Left ventricle myocardium inferior (tissue), 1 donor: Measurements from ENCODE around the gene SAE1. TPM values are rescaled to one million over a fixed set of nuclear protein-coding genes. Genes with fewer than 3 reads are reported as not detected.

Experiments used
- DNase-seq: peaks from one replicate; pipeline ENCODE4 v3.0.0-alpha.2; 2020
- H3K27ac ChIP-seq: fragments of 200-600 bp; replicated peaks from 2 replicates; pipeline ENCODE4 v1.8.0; 2021
- H3K27me3 ChIP-seq: fragments of 200-600 bp; 2 replicates; pipeline ENCODE4 v1.8.0; 2021; ENCODE audit warnings: low read depth
- H3K36me3 ChIP-seq: fragments of 200-600 bp; 2 replicates; pipeline ENCODE4 v1.8.0; 2021
- H3K4me1 ChIP-seq: fragments of 200-600 bp; 2 replicates; pipeline ENCODE4 v1.8.0; 2021
- H3K4me3 ChIP-seq: fragments of 200-600 bp; 2 replicates; pipeline ENCODE4 v1.8.0; 2021; ENCODE audit warnings: mild to moderate bottlenecking, moderate library complexity
- H3K9me3 ChIP-seq: fragments of 200-600 bp; replicated peaks from 2 replicates; pipeline ENCODE4 v1.8.0; 2021
- intact Hi-C: fragments of 100-400 bp; cut with micrococcal nuclease; formaldehyde crosslinking; loops from one replicate; pipeline ENCODE4 v1.11.0; 2022
- total RNA-seq: library from RNA; stranded (reverse); fragmentation: NEBNext Ultra II Directional; extraction: Animal tissue kit (Norgen Biotek cat#: 25700); gene quantifications from one replicate; pipeline ENCODE4 v1.2.1, GENCODE V29; 2021
- TF ChIP-seq, protein P1 (sequence below): fragments of 200-600 bp; IDR thresholded peaks from 2 replicates; pipeline ENCODE4 v1.8.0; 2021; ENCODE audit warnings: antibody characterized with exemption, mild to moderate bottlenecking, borderline replicate concordance
- donor health status: DM: no; HTN: yes; CAD: no; lungs with severe emphysema.

Gene SAE1
- total RNA-seq, 1 donor from 2014 or later = 42.5 TPM

GRCh38 chr19:47195434-47195833 lies 64.8 kb downstream of the SAE1 start:
- Histone ChIP-seq H3K27me3 (no peaks in the 10 kb centered on the region), H3K27ac (no peak overlapping the region), H3K9me3 (no peaks in the 10 kb centered on the region), H3K4me1 (peaks cover 9% of the 10 kb centered on the region), H3K4me3 (no peak overlapping the region), H3K36me3 (peaks cover 32% of the 10 kb centered on the region)
- TF ChIP-seq, protein P1, sequence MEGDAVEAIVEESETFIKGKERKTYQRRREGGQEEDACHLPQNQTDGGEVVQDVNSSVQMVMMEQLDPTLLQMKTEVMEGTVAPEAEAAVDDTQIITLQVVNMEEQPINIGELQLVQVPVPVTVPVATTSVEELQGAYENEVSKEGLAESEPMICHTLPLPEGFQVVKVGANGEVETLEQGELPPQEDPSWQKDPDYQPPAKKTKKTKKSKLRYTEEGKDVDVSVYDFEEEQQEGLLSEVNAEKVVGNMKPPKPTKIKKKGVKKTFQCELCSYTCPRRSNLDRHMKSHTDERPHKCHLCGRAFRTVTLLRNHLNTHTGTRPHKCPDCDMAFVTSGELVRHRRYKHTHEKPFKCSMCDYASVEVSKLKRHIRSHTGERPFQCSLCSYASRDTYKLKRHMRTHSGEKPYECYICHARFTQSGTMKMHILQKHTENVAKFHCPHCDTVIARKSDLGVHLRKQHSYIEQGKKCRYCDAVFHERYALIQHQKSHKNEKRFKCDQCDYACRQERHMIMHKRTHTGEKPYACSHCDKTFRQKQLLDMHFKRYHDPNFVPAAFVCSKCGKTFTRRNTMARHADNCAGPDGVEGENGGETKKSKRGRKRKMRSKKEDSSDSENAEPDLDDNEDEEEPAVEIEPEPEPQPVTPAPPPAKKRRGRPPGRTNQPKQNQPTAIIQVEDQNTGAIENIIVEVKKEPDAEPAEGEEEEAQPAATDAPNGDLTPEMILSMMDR = no peak
- no peak for DNase-seq
- intact Hi-C loops = no loop called here

DNA sequence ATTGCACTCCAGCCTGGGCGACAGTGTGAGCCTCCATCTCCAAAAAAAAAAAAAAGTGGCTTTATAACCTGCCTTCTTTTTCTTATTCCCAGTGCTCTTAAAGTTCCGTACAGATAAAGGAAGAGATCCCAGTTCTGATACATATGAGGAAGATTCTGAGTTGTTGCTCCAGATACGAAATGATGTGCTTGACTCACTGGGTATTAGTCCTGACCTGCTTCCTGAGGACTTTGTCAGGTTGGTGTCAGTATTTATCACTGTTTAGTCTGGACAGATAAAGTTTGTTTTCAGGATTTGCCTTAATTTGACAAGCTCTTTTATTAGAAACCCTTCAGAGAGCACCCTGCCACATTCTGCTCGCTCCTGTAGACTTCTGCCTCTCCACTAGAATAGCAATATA lies 66.5 kb downstream of the SAE1 start:
- DNase-seq = no peak
- Histone ChIP-seq H3K4me3 (no peak overlapping the region), H3K4me1 (no peaks in the 10 kb centered on the region), H3K36me3 (peaks cover 36% of the 10 kb centered on the region), H3K27me3 (no peaks in the 10 kb centered on the region), H3K27ac (no peak overlapping the region), H3K9me3 (no peaks in the 10 kb centered on the region)
- TF ChIP-seq, protein P1 = no peak
- intact Hi-C loops = no loop called here

DNA sequence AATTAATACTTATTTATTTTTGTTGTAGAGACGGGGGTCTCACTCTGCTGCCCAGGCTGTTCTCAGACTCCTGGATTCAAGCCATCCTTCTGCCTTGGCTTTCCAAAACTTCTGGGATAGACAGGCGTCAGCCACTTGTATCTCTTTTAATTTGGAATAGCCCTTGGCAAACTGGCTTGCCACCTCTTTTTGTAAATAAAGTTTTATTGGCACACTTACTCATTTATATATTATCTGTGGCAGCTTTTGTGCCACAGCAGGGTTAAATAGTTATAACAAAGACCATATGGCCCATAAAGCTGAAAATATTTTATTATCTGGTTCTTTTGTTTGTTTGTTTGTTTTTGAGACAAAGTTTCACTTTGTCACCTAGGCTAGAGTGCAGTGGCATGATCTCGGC lies 69.9 kb downstream of the SAE1 start:
- no peak for DNase-seq
- intact Hi-C loops = no loop called here
- Histone ChIP-seq H3K9me3 (no peaks in the 10 kb centered on the region), H3K27ac (no peak overlapping the region), H3K27me3 (no peaks in the 10 kb centered on the region), H3K36me3 (peaks cover 51% of the 10 kb centered on the region), H3K4me3 (no peak overlapping the region), H3K4me1 (peaks cover 4% of the 10 kb centered on the region)
- TF ChIP-seq, protein P1 = no peak

DNA sequence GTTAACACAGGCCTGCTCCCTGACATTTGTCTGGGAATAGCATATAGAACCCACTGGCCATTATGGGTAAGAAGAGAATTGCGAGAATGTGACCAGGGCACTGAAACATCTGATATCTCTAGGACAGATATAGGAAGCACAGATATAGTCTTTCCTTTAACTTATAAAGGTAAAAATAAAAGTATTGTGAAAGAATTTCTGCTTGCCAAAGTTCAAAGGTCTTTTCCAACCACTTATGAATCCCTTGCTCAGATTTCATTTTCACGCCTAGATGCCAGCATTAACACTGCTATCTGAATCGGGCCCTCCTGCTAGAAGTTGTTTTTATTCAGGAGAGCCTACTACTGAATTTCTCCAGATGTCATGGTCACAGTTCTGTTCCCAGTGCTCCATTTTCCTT lies 72.6 kb downstream of the SAE1 start:
- H3K9me3 ChIP-seq = no peaks in the 10 kb centered on the region
- H3K36me3 ChIP-seq = peaks cover 49% of the 10 kb centered on the region
- H3K27me3 ChIP-seq = no peaks in the 10 kb centered on the region
- TF ChIP-seq, protein P1 = no peak
- H3K4me1 ChIP-seq = peaks cover 4% of the 10 kb centered on the region
- H3K27ac ChIP-seq = no peak overlapping the region
- DNase-seq = no peak
- no peak overlapping the region for H3K4me3 ChIP-seq
- intact Hi-C loops = no loop called here

DNA sequence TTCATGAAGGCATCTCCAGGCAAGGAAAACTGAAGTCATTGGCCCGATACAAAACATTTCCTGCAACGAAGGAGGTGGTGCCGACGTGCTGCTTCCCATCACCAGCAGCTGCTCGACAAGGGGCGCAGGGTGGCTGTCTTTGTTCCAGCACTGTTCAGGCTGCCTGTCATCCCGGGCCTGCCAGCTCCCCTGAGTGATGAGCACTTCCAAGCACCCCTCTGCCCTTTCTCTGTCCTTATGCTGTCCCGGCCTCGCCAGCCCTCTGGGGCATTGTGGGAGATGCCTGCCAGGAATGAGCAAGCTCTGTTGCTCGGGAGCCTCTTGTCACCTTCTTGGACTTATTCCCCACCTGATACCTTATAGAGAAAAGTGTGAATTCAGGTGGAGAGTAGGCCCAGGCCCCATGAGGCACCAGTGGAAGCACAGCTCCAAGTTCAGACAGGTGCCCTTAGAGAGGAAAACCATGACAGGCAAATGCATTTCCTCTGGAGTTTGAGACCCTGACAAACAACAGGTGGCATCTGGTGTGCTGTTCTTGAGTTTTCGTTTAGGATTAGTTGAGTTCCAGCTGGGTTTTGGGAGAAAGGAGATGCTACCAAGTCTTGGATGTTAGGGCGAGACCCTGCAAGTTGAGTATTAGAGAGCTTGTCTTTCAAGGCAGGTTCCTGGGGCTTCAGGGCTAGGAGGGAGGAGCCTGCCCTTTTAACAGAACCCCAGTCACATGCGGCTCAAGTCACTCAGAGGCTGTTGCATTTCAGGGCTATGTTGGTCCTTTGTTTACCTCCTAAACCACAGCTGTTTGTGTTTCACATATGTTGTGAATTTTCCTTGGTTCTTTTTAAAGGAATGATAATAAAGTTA lies 78.9 kb downstream of the SAE1 start:
- no peaks in the 10 kb centered on the region for H3K9me3 ChIP-seq
- peak overlapping the region; percentile 53 for H3K27ac ChIP-seq
- TF ChIP-seq, protein P1 = no peak
- H3K4me1 ChIP-seq = peaks cover 25% of the 10 kb centered on the region
- H3K36me3 ChIP-seq = peaks cover 29% of the 10 kb centered on the region
- no peak overlapping the region for H3K4me3 ChIP-seq
- no peaks in the 10 kb centered on the region for H3K27me3 ChIP-seq
- peak; percentile 40 for DNase-seq
- intact Hi-C loops = loop anchor here (5.0 to 10.0 kb wide), 2 partner anchors 38 to 55 kb away; no protein-coding TSS in a partner anchor
